ENCODE results near the gene AP1G2.

AP1G2 gene

DNA sequence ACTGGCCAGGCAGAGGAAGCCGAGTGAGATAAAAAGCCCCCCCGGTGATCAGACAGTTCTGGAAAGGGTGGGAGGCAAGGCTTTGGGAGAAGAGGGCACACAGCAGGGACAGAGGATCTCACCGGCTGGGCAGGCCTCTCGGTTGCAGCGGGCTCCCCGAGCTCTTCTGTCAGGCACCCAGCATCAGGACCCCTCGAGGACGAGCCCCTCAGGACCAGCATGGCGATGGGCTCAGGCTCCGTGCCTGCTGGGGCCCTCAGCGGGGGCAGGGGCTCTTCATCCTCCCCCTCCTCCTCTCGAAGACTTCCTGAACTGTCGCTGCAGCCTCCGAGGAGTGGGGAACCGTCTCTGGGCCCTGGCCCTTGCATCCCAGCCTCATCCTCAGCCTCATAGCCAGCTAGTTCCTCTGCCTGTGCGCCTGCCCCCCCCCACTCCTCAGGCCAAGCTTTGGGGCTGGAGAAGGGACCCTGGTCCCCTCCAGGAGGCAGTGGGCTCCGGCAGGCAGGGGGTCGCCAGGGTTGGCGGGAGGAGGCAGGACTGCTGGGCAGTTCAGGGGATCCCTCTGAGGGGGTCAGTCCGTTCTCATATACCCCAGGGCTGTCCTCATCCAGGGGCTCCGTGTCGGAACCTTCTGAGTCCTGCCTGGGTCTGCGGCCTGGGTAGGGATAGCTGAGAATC lies 3.4 kb upstream of the AP1G2 start:
- TF ChIP-seq, protein P1, sequence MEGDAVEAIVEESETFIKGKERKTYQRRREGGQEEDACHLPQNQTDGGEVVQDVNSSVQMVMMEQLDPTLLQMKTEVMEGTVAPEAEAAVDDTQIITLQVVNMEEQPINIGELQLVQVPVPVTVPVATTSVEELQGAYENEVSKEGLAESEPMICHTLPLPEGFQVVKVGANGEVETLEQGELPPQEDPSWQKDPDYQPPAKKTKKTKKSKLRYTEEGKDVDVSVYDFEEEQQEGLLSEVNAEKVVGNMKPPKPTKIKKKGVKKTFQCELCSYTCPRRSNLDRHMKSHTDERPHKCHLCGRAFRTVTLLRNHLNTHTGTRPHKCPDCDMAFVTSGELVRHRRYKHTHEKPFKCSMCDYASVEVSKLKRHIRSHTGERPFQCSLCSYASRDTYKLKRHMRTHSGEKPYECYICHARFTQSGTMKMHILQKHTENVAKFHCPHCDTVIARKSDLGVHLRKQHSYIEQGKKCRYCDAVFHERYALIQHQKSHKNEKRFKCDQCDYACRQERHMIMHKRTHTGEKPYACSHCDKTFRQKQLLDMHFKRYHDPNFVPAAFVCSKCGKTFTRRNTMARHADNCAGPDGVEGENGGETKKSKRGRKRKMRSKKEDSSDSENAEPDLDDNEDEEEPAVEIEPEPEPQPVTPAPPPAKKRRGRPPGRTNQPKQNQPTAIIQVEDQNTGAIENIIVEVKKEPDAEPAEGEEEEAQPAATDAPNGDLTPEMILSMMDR (IDR thresholded peaks at IDR 0.05; ENCODE audit: low read depth, low read length) = no peak
- no peak for DNase-seq (ENCODE audit: low read depth in 2 of 2)
- no peak overlapping the region for H3K4me3 ChIP-seq (replicated peaks in 1 of 2; ENCODE audit: low read depth in 2 of 2, low read length in 2 of 2)

DNA sequence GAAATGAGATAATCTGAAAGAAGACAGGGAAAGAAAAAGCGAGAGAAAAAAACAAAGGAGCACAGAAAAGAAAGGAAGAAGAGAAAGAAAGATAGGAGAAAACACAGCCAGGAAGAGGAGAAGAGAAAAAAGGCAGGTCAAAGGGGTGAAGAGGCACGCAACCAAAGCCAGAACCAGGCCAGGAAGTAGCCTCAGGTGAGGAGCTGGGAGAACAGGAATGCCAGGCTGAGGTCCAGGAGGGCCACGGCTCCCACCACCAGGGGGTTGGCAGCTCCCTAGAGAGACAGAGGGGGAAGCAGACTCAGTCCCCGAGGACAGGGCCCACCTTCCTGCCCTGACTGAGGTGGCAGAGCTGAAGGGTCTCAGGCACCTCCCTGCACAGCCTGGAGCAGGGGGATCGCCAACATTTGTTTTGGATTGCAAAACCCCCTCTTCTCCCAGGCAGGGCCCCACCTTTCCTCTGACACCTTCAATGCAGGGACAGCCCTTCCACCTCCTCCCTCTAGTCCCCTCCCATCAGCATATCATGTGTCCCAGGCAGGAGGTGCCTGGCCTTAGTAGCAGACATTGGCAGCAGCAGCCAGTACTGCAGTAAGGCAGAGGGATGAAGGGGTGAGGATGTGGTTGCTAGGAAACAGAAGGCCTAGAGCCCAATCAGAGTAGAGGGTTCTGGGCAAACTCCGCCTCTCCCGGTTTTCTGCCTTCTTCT lies 2.0 kb upstream of the AP1G2 start:
- H3K4me3 ChIP-seq (replicated peaks in 1 of 2; ENCODE audit: low read depth in 2 of 2, low read length in 2 of 2) = no peak overlapping the region
- DNase-seq (ENCODE audit: low read depth in 2 of 2) = no peak
- TF ChIP-seq, protein P1 (IDR thresholded peaks at IDR 0.05; ENCODE audit: low read depth, low read length) = no peak

DNA sequence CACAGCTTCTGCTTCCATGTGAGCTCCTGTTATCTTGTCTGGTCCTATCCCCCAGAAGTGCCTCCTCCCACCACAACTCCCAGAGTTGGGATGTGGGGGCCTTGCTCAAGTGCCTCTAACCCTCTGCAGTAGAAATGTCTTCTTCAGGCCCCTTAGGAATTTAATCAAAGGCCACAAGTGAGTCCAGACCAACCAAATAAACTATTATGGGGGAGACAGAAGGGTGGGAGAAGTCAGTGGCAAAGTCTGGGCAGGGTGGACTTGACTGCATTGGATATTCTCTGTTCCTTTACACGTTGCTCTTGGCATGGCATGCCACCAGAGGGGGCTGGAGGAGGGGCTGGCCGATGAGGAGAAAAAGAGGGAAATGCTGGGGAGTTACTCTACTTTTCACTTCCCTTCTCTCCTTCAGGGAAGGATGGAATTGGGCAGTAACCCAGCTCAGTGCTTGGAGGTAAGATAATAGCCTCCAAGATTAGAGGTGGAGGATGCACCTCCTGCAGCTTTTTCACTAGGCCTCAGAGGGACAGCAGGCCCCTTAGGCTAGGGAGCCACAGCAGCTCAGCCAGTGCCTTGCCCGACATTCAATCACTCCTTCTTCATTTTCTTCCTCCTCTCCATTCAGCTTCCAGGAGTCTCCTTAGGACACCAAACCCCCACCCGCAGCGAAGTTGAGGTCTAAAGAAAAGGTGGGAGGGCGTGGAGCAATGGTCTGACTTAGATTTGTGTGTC lies 1.2 kb upstream of the AP1G2 start:
- no peak overlapping the region for H3K4me3 ChIP-seq (replicated peaks in 1 of 2; ENCODE audit: low read depth in 2 of 2, low read length in 2 of 2)
- DNase-seq (ENCODE audit: low read depth in 2 of 2) = no peak
- TF ChIP-seq, protein P1 (IDR thresholded peaks at IDR 0.05; ENCODE audit: low read depth, low read length) = peak; percentile 11

DNA sequence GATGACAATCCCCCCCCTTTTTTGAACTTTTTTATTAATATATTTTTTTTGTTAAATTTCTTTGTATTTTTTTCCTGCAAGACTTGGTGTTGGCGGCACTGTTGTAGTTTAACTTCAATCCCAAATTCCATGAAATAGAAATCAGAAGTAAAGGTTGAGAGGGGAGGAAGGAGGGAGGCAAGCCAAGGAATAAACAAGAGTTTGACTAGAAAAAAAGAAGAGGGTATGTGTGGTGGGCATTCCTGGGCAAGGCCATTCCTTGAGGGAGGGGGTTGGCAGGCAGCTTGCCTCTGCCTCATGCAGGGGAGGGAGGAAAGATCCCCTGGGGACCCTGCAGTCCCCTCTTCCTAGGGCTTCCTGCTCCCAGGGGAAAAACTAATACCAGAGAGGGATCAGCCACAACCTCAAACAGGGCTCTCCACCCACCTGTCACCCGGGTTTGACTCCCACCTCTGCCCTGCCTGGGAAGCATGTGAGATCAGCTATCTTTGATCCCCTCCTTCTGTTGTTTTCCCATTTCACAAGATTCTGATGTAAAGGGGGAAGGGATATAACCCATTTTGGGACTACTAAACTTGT lies 519 bp upstream of the AP1G2 start:
- peak overlapping the region; percentile 64 to 69 for H3K4me3 ChIP-seq (replicated peaks in 1 of 2; ENCODE audit: low read depth in 2 of 2, low read length in 2 of 2)
- DNase-seq (ENCODE audit: low read depth in 2 of 2) = no peak
- TF ChIP-seq, protein P1 (IDR thresholded peaks at IDR 0.05; ENCODE audit: low read depth, low read length) = no peak

DNA sequence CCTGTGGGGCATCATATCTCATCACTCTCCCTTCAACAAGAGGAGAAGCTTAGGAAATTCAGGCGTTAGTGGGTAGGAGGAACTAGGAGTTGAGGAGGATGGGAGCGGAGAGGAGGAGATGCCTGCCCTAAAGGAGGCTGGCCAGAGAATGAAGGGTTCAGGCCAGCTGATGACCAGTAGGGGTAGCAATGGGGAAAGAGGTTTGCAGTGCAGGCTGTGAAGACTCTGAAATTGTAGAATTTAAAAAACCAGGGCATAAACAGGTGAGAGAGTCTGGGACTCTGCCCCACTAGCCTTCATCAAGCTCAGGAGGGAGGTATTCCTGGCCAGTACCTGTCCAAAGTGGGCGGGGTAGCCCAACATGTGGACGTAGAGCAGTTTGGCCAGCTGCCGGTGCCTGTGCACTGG lies 809 bp downstream of the AP1G2 start:
- peak overlapping the region; percentile 64 to 69 for H3K4me3 ChIP-seq (replicated peaks in 1 of 2; ENCODE audit: low read depth in 2 of 2, low read length in 2 of 2)
- peak; percentile 27 to 36 for DNase-seq (ENCODE audit: low read depth in 2 of 2)
- TF ChIP-seq, protein P1 (IDR thresholded peaks at IDR 0.05; ENCODE audit: low read depth, low read length) = peak; percentile 29

DNA sequence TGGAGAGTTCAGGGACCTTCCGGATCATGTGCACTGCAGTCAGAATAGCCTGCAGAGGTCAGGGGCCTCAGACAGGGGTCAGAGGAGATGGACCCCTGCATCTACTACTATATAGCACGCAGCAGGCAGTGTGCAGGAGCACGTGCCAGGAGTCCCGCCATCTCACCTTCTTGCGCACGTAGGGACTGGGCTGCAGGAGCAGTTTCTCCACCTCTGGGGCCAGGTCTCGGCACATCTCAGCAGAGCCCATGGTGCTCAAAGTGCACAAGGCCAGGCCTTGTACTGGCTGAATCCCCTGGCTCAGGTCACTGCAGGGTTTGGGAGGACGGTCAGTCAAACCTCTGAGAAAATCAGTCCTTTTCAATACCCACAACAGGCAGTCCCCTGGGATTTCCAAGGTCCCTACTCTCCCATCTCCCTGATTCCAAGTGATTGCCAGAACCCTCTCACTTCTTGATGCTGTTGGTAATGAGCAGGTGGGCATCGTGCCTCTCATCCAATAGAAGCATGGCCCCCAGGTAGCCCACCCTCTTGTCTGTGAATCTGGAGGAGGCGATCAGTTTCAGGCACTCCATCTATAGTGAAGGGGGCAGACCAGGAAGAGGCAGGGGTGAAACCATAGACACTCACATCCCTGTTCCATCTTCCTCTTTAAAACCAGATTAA lies 1.3 kb downstream of the AP1G2 start:
- TF ChIP-seq, protein P1 (IDR thresholded peaks at IDR 0.05; ENCODE audit: low read depth, low read length) = no peak
- no peak overlapping the region for H3K4me3 ChIP-seq (replicated peaks in 1 of 2; ENCODE audit: low read depth in 2 of 2, low read length in 2 of 2)
- DNase-seq (ENCODE audit: low read depth in 2 of 2) = no peak
